GM18909 (cell line): Measurements from ENCODE around the gene HCN1.
"Not testable (repeated sequence)": the region's sequence is repeated elsewhere in the genome, so short reads cannot be mapped to it uniquely, and the experiment has no call there.

Source experiments
- ATAC-seq: cut with Tn5 transposase; IDR thresholded peaks from one replicate; pipeline ENCODE4 v1.9.1; 2021; ENCODE audit warnings: mild to moderate bottlenecking; ENCODE audit not compliant: unreplicated experiment, poor library complexity

The HCN1 gene

GRCh38 chr5:45444856-45445255 is 251.3 kb downstream of the HCN1 start:
- not testable (repeated sequence) for ATAC-seq

GRCh38 chr5:45440466-45440865 is 255.7 kb downstream of the HCN1 start:
- ATAC-seq = no peak

GRCh38 chr5:45437752-45438151 is 258.4 kb downstream of the HCN1 start:
- ATAC-seq = no peak

GRCh38 chr5:45417285-45417998 is 278.7 kb downstream of the HCN1 start:
- no peak for ATAC-seq

- ATAC-seq = no peak
Measured at GRCh38 chr5:45414620-45415573, 281.3 kb downstream of the HCN1 start.

- ATAC-seq = no peak
Measured at GRCh38 chr5:45411971-45412612, 284.1 kb downstream of the HCN1 start.

GRCh38 chr5:45410304-45410995 is 285.7 kb downstream of the HCN1 start:
- ATAC-seq = no peak

- ATAC-seq = no peak
Measured at GRCh38 chr5:45408067-45408466, 288.1 kb downstream of the HCN1 start.

- ATAC-seq = no peak
Measured at GRCh38 chr5:45402804-45403455, 293.2 kb downstream of the HCN1 start.

- no peak for ATAC-seq
Measured at GRCh38 chr5:45399041-45399440, 297.1 kb downstream of the HCN1 start.

- ATAC-seq = no peak
Measured at GRCh38 chr5:45385321-45386058, 310.7 kb downstream of the HCN1 start.

- ATAC-seq = no peak
Measured at GRCh38 chr5:45383985-45384384, 312.2 kb downstream of the HCN1 start.

GRCh38 chr5:45382583-45382982 is 313.6 kb downstream of the HCN1 start:
- ATAC-seq = no peak

GRCh38 chr5:45376417-45376816 is 319.8 kb downstream of the HCN1 start:
- no peak for ATAC-seq

- ATAC-seq = no peak
Measured at GRCh38 chr5:45372629-45373028, 323.6 kb downstream of the HCN1 start.

- ATAC-seq = not testable (repeated sequence)
Measured at GRCh38 chr5:45371423-45371822, 324.8 kb downstream of the HCN1 start.

- ATAC-seq = no peak
Measured at GRCh38 chr5:45355189-45355992, 340.8 kb downstream of the HCN1 start.

- no peak for ATAC-seq
Measured at GRCh38 chr5:45336464-45336863, 359.7 kb downstream of the HCN1 start.
